H9 (cell line): ENCODE results near the gene BCAS3. TPM values are rescaled to one million over a fixed set of nuclear protein-coding genes. Genes with fewer than 3 reads are reported as not detected.

Experiments used
- DNase-seq: peaks from one replicate; pipeline ENCODE4 v3.0.0-alpha.2; 2017
- H2AFZ ChIP-seq: one replicate; pipeline ENCODE4 v1.6.1; 2013; ENCODE audit warnings: mild to moderate bottlenecking, low read length, control low read depth, moderate library complexity
- H2AK5ac ChIP-seq: 2 replicates; pipeline ENCODE4 v1.6.1; 2013; ENCODE audit warnings: low read length, control low read depth, mixed read lengths; ENCODE audit not compliant: insufficient read length
- H2BK120ac ChIP-seq: one replicate; pipeline ENCODE4 v1.6.1; 2013; ENCODE audit warnings: low read depth, mild to moderate bottlenecking, low read length, control low read depth, inconsistent platforms; ENCODE audit not compliant: poor library complexity, severe bottlenecking
- H2BK12ac ChIP-seq: 2 replicates; pipeline ENCODE4 v1.6.1; 2013; ENCODE audit warnings: low read length, control low read depth, mixed read lengths, low read depth; ENCODE audit not compliant: insufficient read length
- H2BK15ac ChIP-seq: 2 replicates; pipeline ENCODE4 v1.6.1; 2013; ENCODE audit warnings: low read depth, low read length, control low read depth
- H2BK20ac ChIP-seq: one replicate; pipeline ENCODE4 v1.6.1; 2013; ENCODE audit warnings: low read depth, mild to moderate bottlenecking, low read length, control low read depth, inconsistent platforms; ENCODE audit not compliant: poor library complexity, severe bottlenecking
- H2BK5ac ChIP-seq: 2 replicates; pipeline ENCODE4 v1.6.1; 2013; ENCODE audit warnings: low read length, control low read depth, mixed read lengths; ENCODE audit not compliant: insufficient read length
- H3K14ac ChIP-seq: 2 replicates; pipeline ENCODE4 v1.6.1; 2013; ENCODE audit warnings: low read length, control low read depth; ENCODE audit not compliant: insufficient read depth
- H3K18ac ChIP-seq: 2 replicates; pipeline ENCODE4 v1.6.1; 2013; ENCODE audit warnings: low read depth, mild to moderate bottlenecking, mixed read lengths, low read length, control low read depth; ENCODE audit not compliant: insufficient read length
- H3K23ac ChIP-seq: 2 replicates; pipeline ENCODE4 v1.6.1; 2013; ENCODE audit warnings: low read length, control low read depth, mixed read lengths, low read depth; ENCODE audit not compliant: insufficient read length
- H3K23me2 ChIP-seq: 2 replicates; pipeline ENCODE4 v1.6.1; 2013; ENCODE audit warnings: low read depth, mild to moderate bottlenecking, mixed read lengths, low read length, control low read depth; ENCODE audit not compliant: insufficient read length, poor library complexity, severe bottlenecking
- H3K27ac ChIP-seq: 2 replicates; pipeline ENCODE4 v1.5.1; 2013; ENCODE audit warnings: low read length, control low read depth, mixed read lengths, low read depth; ENCODE audit not compliant: insufficient read length
- H3K27me3 ChIP-seq: 2 replicates; pipeline ENCODE4 v1.6.1; 2013; ENCODE audit warnings: low read length, control low read depth, inconsistent platforms; ENCODE audit not compliant: insufficient read depth
- H3K4ac ChIP-seq: 2 replicates; pipeline ENCODE4 v1.6.1; 2013; ENCODE audit warnings: low read depth, mild to moderate bottlenecking, control low read depth, inconsistent platforms, low read length, moderate library complexity
- H3K4me1 ChIP-seq: 2 replicates; pipeline ENCODE4 v1.6.1; 2013; ENCODE audit warnings: low read length, control low read depth, inconsistent platforms; ENCODE audit not compliant: insufficient read depth
- H3K4me2 ChIP-seq: 2 replicates; pipeline ENCODE4 v1.6.1; 2013; ENCODE audit warnings: low read length, control low read depth, mixed read lengths; ENCODE audit not compliant: insufficient read length, insufficient read depth
- H3K56ac ChIP-seq: 2 replicates; pipeline ENCODE4 v1.6.1; 2013; ENCODE audit warnings: low read depth, mild to moderate bottlenecking, mixed read lengths, low read length, control low read depth; ENCODE audit not compliant: insufficient read length
- H3K79me1 ChIP-seq: 2 replicates; pipeline ENCODE4 v1.6.1; 2013; ENCODE audit warnings: low read depth, mild to moderate bottlenecking, moderate library complexity, low read length, control low read depth, inconsistent platforms; ENCODE audit not compliant: insufficient read depth, poor library complexity, severe bottlenecking
- H3K79me2 ChIP-seq: 2 replicates; pipeline ENCODE4 v1.6.1; 2013; ENCODE audit warnings: low read length, control low read depth, inconsistent platforms; ENCODE audit not compliant: insufficient read depth
- H3K9ac ChIP-seq: 2 replicates; pipeline ENCODE4 v1.6.1; 2013; ENCODE audit warnings: low read length, control low read depth, mixed read lengths; ENCODE audit not compliant: insufficient read length; ENCODE audit errors: extremely low read depth
- H3K9me3 ChIP-seq: one replicate; pipeline ENCODE4 v1.6.1; 2013; ENCODE audit warnings: low read depth, low read length, inconsistent platforms; ENCODE audit not compliant: control insufficient read depth
- H3T11ph ChIP-seq: one replicate; pipeline ENCODE4 v1.6.1; 2013; ENCODE audit warnings: mild to moderate bottlenecking, low read length, control low read depth, inconsistent platforms
- H4K20me1 ChIP-seq: one replicate; pipeline ENCODE4 v1.6.1; 2013; ENCODE audit not compliant: control insufficient read depth, insufficient read length, insufficient read depth
- H4K5ac ChIP-seq: 2 replicates; pipeline ENCODE4 v1.6.1; 2013; ENCODE audit warnings: low read depth, mild to moderate bottlenecking, mixed read lengths, low read length, control low read depth; ENCODE audit not compliant: insufficient read length
- H4K8ac ChIP-seq: replicated peaks from 2 replicates; pipeline ENCODE4 v1.6.1; 2013; ENCODE audit warnings: low read length, control low read depth, mixed read lengths, low read depth; ENCODE audit not compliant: insufficient read length
- H4K91ac ChIP-seq: 2 replicates; pipeline ENCODE4 v1.6.1; 2013; ENCODE audit warnings: low read depth, mild to moderate bottlenecking, moderate library complexity, mixed read lengths, low read length, control low read depth; ENCODE audit not compliant: insufficient read length
- H3K27ac Mint-ChIP-seq, 3 experiments: 2 replicates in 2 of 3; 3 replicates in 1 of 3; pipeline ENCODE4 v1.8.0; 2020 to 2021; ENCODE audit warnings: mixed read lengths in 3 of 3, mild to moderate bottlenecking in 1 of 3, moderate library complexity in 1 of 3
- H3K27me3 Mint-ChIP-seq: 2 replicates; pipeline ENCODE4 v1.8.0; 2021; ENCODE audit warnings: low read depth, mild to moderate bottlenecking, moderate library complexity, mixed read lengths
- H3K36me3 Mint-ChIP-seq, 3 experiments: 2 replicates in 2 of 3; 3 replicates in 1 of 3; pipeline ENCODE4 v1.8.0; 2020 to 2021; ENCODE audit warnings: low read depth in 3 of 3, mixed read lengths in 3 of 3; ENCODE audit not compliant: insufficient read depth in 1 of 3
- H3K4me1 Mint-ChIP-seq, 2 experiments: 2 replicates each; pipeline ENCODE4 v1.8.0; 2020; ENCODE audit warnings: mixed read lengths in 2 of 2
- H3K4me3 Mint-ChIP-seq, 2 experiments: 2 replicates in 1 of 2; 3 replicates in 1 of 2; pipeline ENCODE4 v1.8.0; 2020 to 2021; ENCODE audit warnings: mild to moderate bottlenecking in 2 of 2, mixed read lengths in 2 of 2, moderate library complexity in 1 of 2
- H3K9me3 Mint-ChIP-seq, 2 experiments: 2 replicates in 1 of 2; 3 replicates in 1 of 2; pipeline ENCODE4 v1.8.0; 2020; ENCODE audit warnings: mild to moderate bottlenecking in 2 of 2, mixed read lengths in 2 of 2, moderate library complexity in 1 of 2
- WGBS: extraction: QIAGEN DNeasy Blood & Tissue Kit; methylation state at CpG from one replicate; pipeline ENCODE4 v1.1.7; 2013; ENCODE audit warnings: missing lambda C conversion rate, low lambda C conversion rate, mixed read lengths; ENCODE audit not compliant: insufficient read length; ENCODE audit errors: extremely low coverage; 5-methylcytosine and 5-hydroxymethylcytosine counted together
- total RNA-seq: library from RNA; stranded (reverse); gene quantifications from 2 replicates; pipeline ENCODE4 v1.2.1, GENCODE V29; 2021
- TF ChIP-seq, protein P1 (sequence below): fragments of 200-600 bp; sonication (generic); conservative IDR thresholded peaks from 3 replicates; pipeline ENCODE4 v1.8.0; 2021; ENCODE audit warnings: antibody characterized with exemption, mild to moderate bottlenecking

Gene BCAS3
- total RNA-seq, 1 experiment from 2014 or later, result 22.4 TPM

DNA sequence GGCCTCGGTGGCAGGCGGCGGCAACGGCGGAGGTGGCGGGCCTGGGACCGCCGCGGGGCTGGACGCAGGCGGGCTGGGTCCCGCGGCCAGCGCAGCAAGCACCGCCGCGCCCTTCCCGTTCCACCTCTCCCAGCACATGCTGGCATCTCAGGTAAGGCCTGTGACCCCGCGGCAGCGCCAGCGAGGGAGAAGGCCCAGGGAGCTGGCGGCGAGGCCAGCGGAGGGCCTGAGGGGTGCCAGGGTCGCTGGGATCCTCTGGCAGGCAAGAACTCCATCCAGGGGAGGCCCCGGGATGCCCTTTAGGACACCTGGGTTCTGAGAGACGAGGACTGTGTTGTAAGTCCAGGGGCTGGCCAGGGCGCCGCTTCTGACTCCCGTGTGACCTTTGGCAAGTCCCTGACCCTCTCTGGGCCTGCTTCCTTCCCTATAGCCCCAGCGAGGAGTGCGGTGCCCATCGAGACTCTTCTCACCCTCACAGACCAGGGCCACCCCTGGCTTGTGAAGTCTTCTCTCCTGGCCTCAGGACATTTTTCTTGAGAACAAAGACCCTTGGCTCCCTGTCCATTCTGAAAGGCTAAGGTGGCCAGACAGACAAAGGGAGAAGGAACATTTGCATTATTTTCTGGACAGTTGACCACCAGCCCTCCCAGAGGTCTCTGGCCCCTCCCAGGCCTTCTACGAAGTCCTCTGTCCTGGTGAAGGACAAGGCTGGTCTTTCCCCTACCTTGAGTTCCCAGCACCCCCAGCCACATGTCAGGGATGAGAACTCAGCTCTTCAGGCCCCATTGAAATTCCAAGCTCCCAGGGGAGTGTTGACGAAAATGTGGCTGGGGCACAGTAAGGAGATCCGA lies 728.3 kb downstream of the BCAS3 start:
- no CpG with 5 or more reads among the region's 37 CpGs for WGBS
- H3K14ac ChIP-seq, result no peak overlapping the region
- H4K8ac ChIP-seq, result no peak overlapping the region
- Mint-ChIP-seq H3K27me3 (peaks cover 98% of the 10 kb centered on the region), H3K4me1 (peaks cover 21 to 30% of the 10 kb centered on the region in 2 experiments), H3K27ac (no peak overlapping the region), H3K9me3 (no peaks in the 10 kb centered on the region; a peak in 2 of 5 replicates), H3K4me3 (no peak overlapping the region), H3K36me3 (no peaks in the 10 kb centered on the region)
- no peak overlapping the region for H3K4ac ChIP-seq
- no peak overlapping the region for H2BK12ac ChIP-seq
- no peaks in the 10 kb centered on the region for H3K4me1 ChIP-seq
- no peak overlapping the region for H2BK20ac ChIP-seq
- no peak overlapping the region for H3K56ac ChIP-seq
- no peak overlapping the region for H3K9ac ChIP-seq
- no peak overlapping the region for H2BK5ac ChIP-seq
- H3K9me3 ChIP-seq, result no peaks in the 10 kb centered on the region
- H4K91ac ChIP-seq, result no peak overlapping the region
- peaks cover 2% of the 10 kb centered on the region for H4K20me1 ChIP-seq
- H2BK15ac ChIP-seq, result no peak overlapping the region
- H3K23ac ChIP-seq, result no peak overlapping the region
- no peaks in the 10 kb centered on the region for H3K79me1 ChIP-seq
- no peak overlapping the region for H2AFZ ChIP-seq
- H2BK120ac ChIP-seq, result no peak overlapping the region
- H3K79me2 ChIP-seq, result no peaks in the 10 kb centered on the region
- no peak overlapping the region for H3K18ac ChIP-seq
- H3K27ac ChIP-seq, result no peak overlapping the region
- peaks cover 98% of the 10 kb centered on the region for H3K27me3 ChIP-seq
- no peak overlapping the region for H3T11ph ChIP-seq
- no peak overlapping the region for H2AK5ac ChIP-seq
- TF ChIP-seq, protein P1, sequence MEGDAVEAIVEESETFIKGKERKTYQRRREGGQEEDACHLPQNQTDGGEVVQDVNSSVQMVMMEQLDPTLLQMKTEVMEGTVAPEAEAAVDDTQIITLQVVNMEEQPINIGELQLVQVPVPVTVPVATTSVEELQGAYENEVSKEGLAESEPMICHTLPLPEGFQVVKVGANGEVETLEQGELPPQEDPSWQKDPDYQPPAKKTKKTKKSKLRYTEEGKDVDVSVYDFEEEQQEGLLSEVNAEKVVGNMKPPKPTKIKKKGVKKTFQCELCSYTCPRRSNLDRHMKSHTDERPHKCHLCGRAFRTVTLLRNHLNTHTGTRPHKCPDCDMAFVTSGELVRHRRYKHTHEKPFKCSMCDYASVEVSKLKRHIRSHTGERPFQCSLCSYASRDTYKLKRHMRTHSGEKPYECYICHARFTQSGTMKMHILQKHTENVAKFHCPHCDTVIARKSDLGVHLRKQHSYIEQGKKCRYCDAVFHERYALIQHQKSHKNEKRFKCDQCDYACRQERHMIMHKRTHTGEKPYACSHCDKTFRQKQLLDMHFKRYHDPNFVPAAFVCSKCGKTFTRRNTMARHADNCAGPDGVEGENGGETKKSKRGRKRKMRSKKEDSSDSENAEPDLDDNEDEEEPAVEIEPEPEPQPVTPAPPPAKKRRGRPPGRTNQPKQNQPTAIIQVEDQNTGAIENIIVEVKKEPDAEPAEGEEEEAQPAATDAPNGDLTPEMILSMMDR, result no peak
- peak; percentile 24 for DNase-seq
- peaks cover 6% of the 10 kb centered on the region for H3K23me2 ChIP-seq
- H3K4me2 ChIP-seq, result no peak overlapping the region
- H4K5ac ChIP-seq, result no peak overlapping the region
